ENCODE measurements around the gene NKD2.

The NKD2 gene

GRCh38 chr5:1033606-1034420 is 25.2 kb downstream of the NKD2 start:
- TF ChIP-seq ZFX (IDR thresholded peaks at IDR 0.05; ENCODE audit: borderline replicate concordance) (no peak), CTCF (IDR thresholded peaks at IDR 0.05) (no peak)

DNA sequence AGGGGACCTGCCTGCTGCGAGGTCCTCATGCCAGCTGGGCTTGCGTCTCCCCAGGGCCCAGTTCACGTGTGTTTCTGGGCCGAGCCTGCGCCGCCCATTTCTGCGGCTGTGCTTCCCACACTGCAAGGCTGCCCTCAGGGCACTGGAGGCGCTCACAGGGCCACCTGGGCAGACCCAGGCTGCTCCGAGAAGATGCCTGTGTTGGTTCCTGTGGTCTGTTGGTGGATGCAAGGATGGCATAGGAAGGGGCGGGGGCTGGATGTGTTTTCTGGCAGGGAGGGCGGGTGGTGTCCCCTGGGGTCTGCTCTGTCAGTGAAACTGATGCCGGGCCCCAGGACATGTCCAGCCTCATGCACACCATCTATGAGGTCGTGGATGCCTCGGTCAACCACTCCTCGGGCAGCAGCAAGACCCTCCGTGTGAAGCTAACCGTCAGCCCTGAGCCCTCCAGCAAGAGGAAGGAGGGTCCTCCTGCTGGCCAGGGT is 25.9 kb downstream of the NKD2 start:
- H3K27ac ChIP-seq = no peak overlapping the region
- TF ChIP-seq CTCF (IDR thresholded peaks at IDR 0.05) (no peak), ZFX (IDR thresholded peaks at IDR 0.05; ENCODE audit: borderline replicate concordance) (no peak)

More at GRCh38 chr5:1033606-1034420, 25.2 kb downstream of the NKD2 start:
- H3K27ac ChIP-seq = no peak overlapping the region

DNA sequence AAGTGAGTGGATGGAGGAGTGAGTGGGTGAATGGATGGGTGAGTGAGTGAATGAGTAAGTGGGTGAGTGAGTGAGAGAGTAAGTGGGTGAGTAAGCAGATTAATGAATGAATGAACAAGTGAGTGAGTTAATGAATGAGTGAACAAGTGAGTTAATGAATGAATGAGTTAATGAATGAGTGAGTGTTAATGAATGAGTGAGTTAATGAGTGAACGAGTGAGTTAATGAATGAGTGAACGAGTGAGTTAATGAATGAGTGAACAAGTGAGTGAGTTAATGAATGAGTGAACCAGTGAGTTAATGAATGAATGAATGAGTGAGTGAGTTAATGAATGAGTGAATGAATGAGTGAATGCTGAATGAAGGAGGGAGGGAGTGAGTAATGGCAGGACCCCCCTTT is 26.4 kb downstream of the NKD2 start:
- TF ChIP-seq CTCF (IDR thresholded peaks at IDR 0.05) = no peak
- no peak for TF ChIP-seq ZFX (IDR thresholded peaks at IDR 0.05; ENCODE audit: borderline replicate concordance)
- no peak overlapping the region for H3K27ac ChIP-seq

DNA sequence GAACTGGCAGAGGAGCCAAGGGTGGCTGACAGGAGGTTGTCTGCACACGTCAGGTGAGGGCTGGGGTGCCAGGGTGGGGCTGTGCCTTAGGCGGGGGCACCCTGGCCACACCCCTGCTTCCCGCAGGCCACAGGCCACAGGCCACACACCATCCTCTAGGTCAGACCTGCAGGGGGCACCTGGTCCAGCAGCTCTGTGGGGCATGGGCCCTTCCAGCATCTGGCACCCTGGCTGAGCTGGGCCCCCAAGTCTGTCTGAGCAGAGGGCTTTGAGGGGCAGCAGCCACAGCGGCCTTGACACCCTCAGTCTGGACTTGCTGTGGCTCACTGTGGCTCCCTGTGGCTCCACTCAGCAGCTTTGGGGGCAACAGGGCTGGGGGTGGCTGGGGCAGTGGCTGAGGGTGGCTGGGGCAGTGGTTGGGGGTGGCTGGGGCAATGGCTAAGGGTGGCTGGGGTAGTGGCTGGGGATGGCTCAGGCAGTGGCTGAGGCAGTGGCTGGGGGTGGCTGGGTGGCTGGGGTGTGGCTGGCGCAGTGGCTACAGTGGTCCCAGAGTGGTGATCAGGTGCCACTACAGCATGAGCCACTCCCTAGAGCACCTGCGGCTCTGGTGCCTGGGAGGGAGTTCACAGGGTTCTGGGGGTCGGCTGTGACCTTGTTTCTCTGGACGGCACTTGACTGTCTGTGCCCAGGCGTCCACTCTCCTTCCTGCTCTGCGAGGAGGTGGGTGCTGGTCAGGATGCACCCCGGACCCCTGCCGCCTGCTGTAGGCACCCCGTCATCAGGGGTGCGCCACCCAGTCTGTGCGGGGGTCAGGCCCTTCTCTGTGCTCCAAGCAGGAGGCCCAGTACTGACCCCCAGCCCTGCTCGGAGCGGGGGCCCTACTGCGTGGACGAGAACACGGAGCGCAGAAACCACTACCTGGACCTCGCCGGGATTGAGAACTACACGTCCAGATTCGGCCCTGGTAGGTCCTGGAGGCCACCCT is 27.1 kb downstream of the NKD2 start:
- no peak overlapping the region for H3K27ac ChIP-seq
- TF ChIP-seq CTCF (IDR thresholded peaks at IDR 0.05) (no peak), ZFX (IDR thresholded peaks at IDR 0.05; ENCODE audit: borderline replicate concordance) (no peak)

GRCh38 chr5:1036504-1037122 is 28.0 kb downstream of the NKD2 start:
- TF ChIP-seq ZFX (IDR thresholded peaks at IDR 0.05; ENCODE audit: borderline replicate concordance) = no peak
- no peak for TF ChIP-seq CTCF (IDR thresholded peaks at IDR 0.05)
- no peak overlapping the region for H3K27ac ChIP-seq

GRCh38 chr5:1037123-1037670 is 28.6 kb downstream of the NKD2 start:
- H3K27ac ChIP-seq = no peak overlapping the region
- TF ChIP-seq ZFX (IDR thresholded peaks at IDR 0.05; ENCODE audit: borderline replicate concordance) (no peak), CTCF (IDR thresholded peaks at IDR 0.05) (no peak)
